ENCODE measurements around the gene RPL13. TPM values are rescaled to one million over a fixed set of nuclear protein-coding genes. Genes with fewer than 3 reads are reported as not detected.

The RPL13 gene
- total RNA-seq, 2 experiments from 2014 or later, result 3,056 to 3,151 TPM

DNA sequence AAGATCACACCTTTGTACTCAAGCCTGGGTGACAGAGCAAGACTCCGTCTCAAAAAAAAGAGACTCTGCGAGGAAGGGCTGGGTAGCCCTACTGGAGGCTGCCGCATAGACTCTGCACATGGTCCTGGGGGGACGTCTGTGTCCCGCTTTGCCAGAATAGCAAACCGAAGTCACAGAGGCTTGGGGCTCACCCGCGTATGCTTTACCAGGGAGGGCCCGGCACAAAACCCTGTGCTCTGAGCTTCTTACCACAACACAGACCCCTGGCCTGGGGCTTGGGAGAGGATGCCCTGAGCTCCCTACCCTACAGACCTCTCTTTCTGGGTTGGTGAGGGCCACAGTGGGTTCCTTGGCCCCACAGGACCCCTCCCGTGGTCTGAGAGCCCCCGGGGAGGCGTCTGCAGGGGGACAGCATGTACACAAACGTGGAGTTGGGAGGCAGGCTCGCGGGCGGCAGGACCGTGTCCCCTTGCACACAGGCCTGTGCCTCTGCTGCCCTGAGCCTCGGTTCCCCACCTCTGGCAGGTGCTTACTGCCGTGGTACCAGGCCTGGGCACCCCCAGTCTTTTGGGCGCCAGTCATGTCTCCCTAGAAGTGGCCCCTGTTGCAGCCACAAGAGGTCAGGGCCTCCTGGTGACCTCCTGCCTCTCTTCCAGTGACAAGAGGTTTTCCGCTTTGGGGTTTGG is 28.9 kb downstream of the RPL13 start:
- peaks cover 7% of the 10 kb centered on the region for H3K4me1 Mint-ChIP-seq (ENCODE audit: low read depth)
- no peaks in the 10 kb centered on the region for H3K27me3 Mint-ChIP-seq
- CTCF ChIA-PET, result interaction anchor here (0.7 kb wide), 1 partner anchor 9 kb away, joined by 3 read pairs; no protein-coding TSS in a partner anchor
- no peak overlapping the region for H3K4me3 Mint-ChIP-seq
- H3K9me3 Mint-ChIP-seq, result peaks cover 3% of the 10 kb centered on the region
- TF ChIP-seq, protein P1, sequence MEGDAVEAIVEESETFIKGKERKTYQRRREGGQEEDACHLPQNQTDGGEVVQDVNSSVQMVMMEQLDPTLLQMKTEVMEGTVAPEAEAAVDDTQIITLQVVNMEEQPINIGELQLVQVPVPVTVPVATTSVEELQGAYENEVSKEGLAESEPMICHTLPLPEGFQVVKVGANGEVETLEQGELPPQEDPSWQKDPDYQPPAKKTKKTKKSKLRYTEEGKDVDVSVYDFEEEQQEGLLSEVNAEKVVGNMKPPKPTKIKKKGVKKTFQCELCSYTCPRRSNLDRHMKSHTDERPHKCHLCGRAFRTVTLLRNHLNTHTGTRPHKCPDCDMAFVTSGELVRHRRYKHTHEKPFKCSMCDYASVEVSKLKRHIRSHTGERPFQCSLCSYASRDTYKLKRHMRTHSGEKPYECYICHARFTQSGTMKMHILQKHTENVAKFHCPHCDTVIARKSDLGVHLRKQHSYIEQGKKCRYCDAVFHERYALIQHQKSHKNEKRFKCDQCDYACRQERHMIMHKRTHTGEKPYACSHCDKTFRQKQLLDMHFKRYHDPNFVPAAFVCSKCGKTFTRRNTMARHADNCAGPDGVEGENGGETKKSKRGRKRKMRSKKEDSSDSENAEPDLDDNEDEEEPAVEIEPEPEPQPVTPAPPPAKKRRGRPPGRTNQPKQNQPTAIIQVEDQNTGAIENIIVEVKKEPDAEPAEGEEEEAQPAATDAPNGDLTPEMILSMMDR (IDR thresholded peaks at IDR 0.05), result no peak
- H3K36me3 Mint-ChIP-seq (ENCODE audit: low read depth), result no peaks in the 10 kb centered on the region
- DNase-seq, result no peak
- intact Hi-C loops (cut with micrococcal nuclease), result no loop called here
- no peak for ATAC-seq
- POLR2A ChIA-PET, result interaction anchor here (1.2 kb wide), 2 partner anchors 13 to 25 kb away, joined by 3 to 4 read pairs; no protein-coding TSS in a partner anchor
- no peak overlapping the region for H3K27ac Mint-ChIP-seq

DNA sequence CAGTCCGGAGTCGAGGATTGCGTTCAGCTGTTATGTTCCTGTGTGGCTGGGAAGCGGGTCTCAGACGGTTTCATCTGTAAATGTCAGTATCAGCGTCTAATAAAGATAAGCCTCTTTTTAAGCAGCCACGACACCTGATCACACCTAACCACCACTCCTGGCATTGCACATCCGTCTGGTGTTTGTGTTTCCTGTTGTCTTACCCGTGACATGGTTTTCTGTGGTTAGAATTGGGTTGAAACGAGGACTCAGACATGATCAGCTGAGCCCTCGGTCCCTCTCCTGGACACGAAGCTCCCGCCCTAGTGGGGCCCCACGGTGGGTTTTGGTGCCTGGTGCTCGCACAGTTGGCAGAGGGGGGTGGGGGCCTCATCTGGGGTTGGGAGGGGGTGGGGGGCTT is 33.4 kb downstream of the RPL13 start:
- DNase-seq, result peak; percentile 58
- Mint-ChIP-seq H3K27ac (no peak overlapping the region), H3K4me3 (no peak overlapping the region), H3K36me3 (ENCODE audit: low read depth) (no peaks in the 10 kb centered on the region), H3K4me1 (ENCODE audit: low read depth) (peaks cover 7% of the 10 kb centered on the region), H3K9me3 (no peaks in the 10 kb centered on the region), H3K27me3 (no peaks in the 10 kb centered on the region)
- TF ChIP-seq, protein P1 (IDR thresholded peaks at IDR 0.05), result no peak
- intact Hi-C loops (cut with micrococcal nuclease), result no loop called here
- POLR2A ChIA-PET, result no interaction called here
- CTCF ChIA-PET, result no interaction called here
- peak; percentile 83 for ATAC-seq

DNA sequence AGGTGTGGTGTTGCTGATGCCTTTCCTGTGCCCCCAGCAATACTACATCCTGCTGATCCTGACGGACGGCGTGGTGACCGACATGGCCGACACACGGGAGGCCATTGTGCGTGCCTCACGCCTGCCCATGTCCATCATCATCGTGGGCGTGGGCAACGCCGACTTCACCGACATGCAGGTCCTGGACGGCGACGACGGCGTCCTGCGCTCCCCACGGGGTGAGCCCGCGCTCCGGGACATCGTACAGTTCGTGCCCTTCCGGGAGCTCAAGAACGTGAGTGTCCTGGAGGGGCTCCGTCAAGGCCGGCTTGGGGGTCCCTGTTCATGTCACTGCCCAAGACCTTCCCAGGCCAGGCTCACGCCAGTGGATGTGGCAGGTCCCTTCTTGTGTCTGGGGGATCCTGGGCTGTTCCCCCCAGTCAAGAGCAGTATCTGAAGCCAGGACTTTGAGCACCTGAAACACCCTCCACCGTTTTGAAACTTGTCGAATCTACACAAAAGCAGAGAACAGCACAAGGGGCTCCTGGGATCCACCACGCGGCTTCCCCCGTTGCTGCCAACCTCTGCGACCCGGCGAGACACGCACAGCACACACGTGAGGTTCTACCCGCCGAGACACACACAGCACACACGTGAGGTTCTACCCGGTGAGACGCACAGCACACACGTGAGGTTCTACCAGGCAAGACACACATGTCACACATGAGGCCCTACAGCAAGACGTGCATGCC is 35.0 kb downstream of the RPL13 start:
- ChIA-PET CTCF (no interaction called here), POLR2A (no interaction called here)
- no peak overlapping the region for H3K27ac Mint-ChIP-seq
- H3K4me1 Mint-ChIP-seq (ENCODE audit: low read depth), result peaks cover 7% of the 10 kb centered on the region
- H3K27me3 Mint-ChIP-seq, result no peaks in the 10 kb centered on the region
- DNase-seq (no peak), ATAC-seq (no peak)
- TF ChIP-seq, protein P1 (IDR thresholded peaks at IDR 0.05), result no peak
- H3K4me3 Mint-ChIP-seq, result no peak overlapping the region
- no peaks in the 10 kb centered on the region for H3K9me3 Mint-ChIP-seq
- H3K36me3 Mint-ChIP-seq (ENCODE audit: low read depth), result no peaks in the 10 kb centered on the region
- intact Hi-C loops (cut with micrococcal nuclease), result no loop called here

DNA sequence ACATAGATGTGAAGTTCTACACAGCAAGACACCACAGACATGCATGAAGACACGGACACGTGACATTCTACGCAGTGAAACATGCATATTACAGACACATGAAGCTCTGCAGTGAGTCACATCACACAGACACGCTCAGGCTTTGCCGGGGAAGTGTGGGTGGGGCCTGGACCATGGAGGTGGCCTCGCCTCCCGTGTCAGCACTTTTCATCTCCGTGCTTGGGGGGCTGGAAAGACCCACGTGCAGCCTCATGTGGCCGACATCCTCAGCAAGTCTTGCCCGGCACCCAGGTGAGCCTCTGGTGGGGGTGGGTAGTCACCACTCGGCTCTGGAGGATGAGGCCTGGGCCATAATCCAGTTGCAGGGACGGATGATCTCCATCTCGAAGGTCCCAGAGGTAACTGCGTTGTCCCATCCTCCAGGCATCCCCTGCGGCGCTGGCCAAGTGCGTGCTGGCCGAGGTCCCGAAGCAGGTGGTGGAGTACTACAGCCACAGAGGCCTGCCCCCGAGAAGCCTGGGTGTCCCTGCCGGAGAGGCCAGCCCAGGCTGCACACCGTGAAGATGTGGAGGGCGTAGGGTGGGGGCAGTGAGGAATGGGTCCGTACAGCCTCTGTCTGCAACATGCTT is 35.7 kb downstream of the RPL13 start:
- ChIA-PET POLR2A (no interaction called here), CTCF (no interaction called here)
- DNase-seq, result no peak
- no peak for ATAC-seq
- Mint-ChIP-seq H3K4me3 (no peak overlapping the region), H3K4me1 (ENCODE audit: low read depth) (peaks cover 7% of the 10 kb centered on the region), H3K36me3 (ENCODE audit: low read depth) (no peaks in the 10 kb centered on the region), H3K27me3 (no peaks in the 10 kb centered on the region), H3K9me3 (no peaks in the 10 kb centered on the region), H3K27ac (no peak overlapping the region)
- intact Hi-C loops (cut with micrococcal nuclease), result no loop called here
- TF ChIP-seq, protein P1 (IDR thresholded peaks at IDR 0.05), result no peak
